Esophagus muscularis mucosa (tissue), 4 donors: Measurements from ENCODE around the gene BTD. TPM values are rescaled to one million over a fixed set of nuclear protein-coding genes. Genes with fewer than 3 reads are reported as not detected.

Experiments
- DNase-seq: peaks from one replicate; pipeline ENCODE4 v3.0.0-alpha.2; 2017; ENCODE audit errors: extremely low spot score
- H3K27ac ChIP-seq, 4 donors: fragments of 200-600 bp; sonication (generic); replicated peaks in 1 of 4; 1 replicate in 3 of 4; 2 replicates in 1 of 4; pipeline ENCODE4 v1.5.1; 2016 to 2019; ENCODE audit warnings: mild to moderate bottlenecking in 1 of 4
- H3K27me3 ChIP-seq, 4 donors: fragments of 200-600 bp; sonication (generic); one replicate each; pipeline versions ENCODE4 v1.5.1 to v1.6.0; 2016 to 2019
- H3K36me3 ChIP-seq, 4 donors: fragments of 200-600 bp; sonication (generic); one replicate each; pipeline ENCODE4 v1.5.1; 2016 to 2019
- H3K4me1 ChIP-seq, 4 donors: fragments of 200-600 bp; sonication (generic); one replicate each; pipeline ENCODE4 v1.5.1; 2016 to 2019
- H3K4me3 ChIP-seq, 4 donors: fragments of 200-600 bp; sonication (generic); 1 replicate in 2 of 4; 2 replicates in 2 of 4; pipeline ENCODE4 v1.5.1; 2016 to 2019; ENCODE audit warnings: mild to moderate bottlenecking in 4 of 4, moderate library complexity in 1 of 4
- H3K9me3 ChIP-seq, 4 donors: fragments of 200-600 bp; sonication (generic); 1 replicate in 3 of 4; 2 replicates in 1 of 4; pipeline ENCODE4 v1.5.1; 2016 to 2019
- EP300 ChIP-seq: sonication (generic); formaldehyde crosslinking; IDR thresholded peaks from one replicate; pipeline ENCODE4 v1.6.1; 2017; ENCODE audit warnings: antibody characterized with exemption
- POLR2A ChIP-seq: fragments of 450-650 bp; IDR thresholded peaks from one replicate; pipeline ENCODE4 v1.6.1; 2017; ENCODE audit warnings: antibody characterized with exemption, moderate library complexity, mild to moderate bottlenecking, low read depth
- POLR2AphosphoS5 ChIP-seq, 2 donors: sonication (generic); formaldehyde crosslinking; IDR thresholded peaks; one replicate each; pipeline ENCODE4 v1.6.1; 2017; ENCODE audit warnings: antibody characterized with exemption in 2 of 2
- WGBS: methylation state at CpG from one replicate; pipeline ENCODE4 v1.1.5; 2018; 5-methylcytosine and 5-hydroxymethylcytosine counted together
- intact Hi-C: fragments of 100-400 bp; cut with DNase I; formaldehyde crosslinking; loops from one replicate; pipeline ENCODE4 v1.15.1; 2023
- small RNA-seq, 3 donors: library from RNA; depleted of rRNA; stranded (forward); fragments of <200 nt; gene quantifications; one replicate each; pipeline ENCODE3, GENCODE V24; 2016
- total RNA-seq, 4 donors: library from RNA; depleted of rRNA; stranded (reverse); fragments of >200 nt; gene quantifications; one replicate each; pipeline versions ENCODE4 v1.1.0 to v1.2.1, GENCODE V29; 2016
- TF ChIP-seq, protein P1 (sequence below), 3 experiments: fragments of 200-600 bp in 2 of 3; fragments of 450-650 bp in 1 of 3; sonication (generic) in 2 of 3; IDR thresholded peaks; one replicate each; pipeline ENCODE4 v1.5.1; 2017 to 2019; ENCODE audit warnings: antibody characterized with exemption in 3 of 3, mild to moderate bottlenecking in 2 of 3, moderate library complexity in 1 of 3

The BTD gene
- total RNA-seq, 4 donors from 2014 or later, result 38.5 to 65.2 (median 41.6) TPM

DNA sequence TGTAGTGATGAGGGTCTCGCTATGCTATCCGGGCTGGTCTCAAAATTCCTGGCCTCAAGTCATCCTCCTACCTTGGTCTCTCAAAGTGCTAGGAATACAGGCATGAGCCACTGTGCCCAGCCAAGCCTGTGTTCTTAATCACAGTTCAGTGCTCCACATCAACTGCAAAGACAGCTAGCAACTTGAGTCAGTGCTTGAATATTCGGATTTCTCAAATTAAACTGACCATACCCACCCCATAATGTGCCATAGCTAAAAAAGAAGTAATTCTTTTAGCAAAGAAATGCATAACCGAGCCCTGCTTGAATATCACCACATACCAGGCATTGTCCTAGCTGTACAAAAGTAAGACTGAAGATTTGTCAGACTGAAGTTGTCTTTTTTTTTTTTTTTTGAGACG lies 89.2 kb downstream of the BTD start:
- Histone ChIP-seq H3K27ac (no peak overlapping the region), H3K4me1 (no peaks in the 10 kb centered on the region), H3K36me3 (peaks cover 4 to 63% (median 33%) of the 10 kb centered on the region in 4 donors), H3K9me3 (no peaks in the 10 kb centered on the region), H3K27me3 (no peaks in the 10 kb centered on the region), H3K4me3 (no peak overlapping the region)
- no peak for DNase-seq
- intact Hi-C loops, result no loop called here
- 100% methylated on average over 5 of the region's 5 CpGs for WGBS
- no peak for TF ChIP-seq EP300
- TF ChIP-seq POLR2AphosphoS5 (IDR thresholded peaks at IDR 0.05), result no peak
- TF ChIP-seq, protein P1, sequence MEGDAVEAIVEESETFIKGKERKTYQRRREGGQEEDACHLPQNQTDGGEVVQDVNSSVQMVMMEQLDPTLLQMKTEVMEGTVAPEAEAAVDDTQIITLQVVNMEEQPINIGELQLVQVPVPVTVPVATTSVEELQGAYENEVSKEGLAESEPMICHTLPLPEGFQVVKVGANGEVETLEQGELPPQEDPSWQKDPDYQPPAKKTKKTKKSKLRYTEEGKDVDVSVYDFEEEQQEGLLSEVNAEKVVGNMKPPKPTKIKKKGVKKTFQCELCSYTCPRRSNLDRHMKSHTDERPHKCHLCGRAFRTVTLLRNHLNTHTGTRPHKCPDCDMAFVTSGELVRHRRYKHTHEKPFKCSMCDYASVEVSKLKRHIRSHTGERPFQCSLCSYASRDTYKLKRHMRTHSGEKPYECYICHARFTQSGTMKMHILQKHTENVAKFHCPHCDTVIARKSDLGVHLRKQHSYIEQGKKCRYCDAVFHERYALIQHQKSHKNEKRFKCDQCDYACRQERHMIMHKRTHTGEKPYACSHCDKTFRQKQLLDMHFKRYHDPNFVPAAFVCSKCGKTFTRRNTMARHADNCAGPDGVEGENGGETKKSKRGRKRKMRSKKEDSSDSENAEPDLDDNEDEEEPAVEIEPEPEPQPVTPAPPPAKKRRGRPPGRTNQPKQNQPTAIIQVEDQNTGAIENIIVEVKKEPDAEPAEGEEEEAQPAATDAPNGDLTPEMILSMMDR (IDR thresholded peaks at IDR 0.05), result no peak
- TF ChIP-seq POLR2A, result no peak

DNA sequence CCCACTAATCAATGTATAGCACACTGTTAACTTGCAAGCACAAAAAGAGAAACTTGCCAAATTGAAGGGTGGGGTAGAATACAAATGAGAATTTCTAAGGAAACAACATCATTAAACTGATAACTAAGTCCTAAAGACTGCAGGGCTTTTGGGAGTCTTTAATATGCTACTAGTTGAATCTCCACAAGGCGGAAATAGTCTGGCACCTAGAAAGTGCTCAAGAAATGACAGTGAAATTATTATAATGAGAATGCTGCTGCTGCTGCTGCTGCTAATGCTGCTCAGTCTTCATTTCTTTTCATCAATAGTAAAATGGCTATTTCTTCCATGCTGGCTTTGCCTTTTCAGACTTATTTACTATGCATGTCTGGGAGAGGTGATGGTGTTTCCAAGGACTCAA lies 91.8 kb downstream of the BTD start:
- Histone ChIP-seq H3K9me3 (no peaks in the 10 kb centered on the region), H3K27me3 (no peaks in the 10 kb centered on the region), H3K4me3 (no peak overlapping the region), H3K4me1 (no peaks in the 10 kb centered on the region), H3K36me3 (peaks cover 0 to 38% (median 22%) of the 10 kb centered on the region in 4 donors), H3K27ac (no peak overlapping the region)
- no peak for TF ChIP-seq POLR2A
- TF ChIP-seq, protein P1 (IDR thresholded peaks at IDR 0.05), result no peak
- no peak for TF ChIP-seq EP300
- no peak for TF ChIP-seq POLR2AphosphoS5 (IDR thresholded peaks at IDR 0.05)
- DNase-seq, result no peak
- 60% methylated on average over 1 of the region's 1 CpG for WGBS
- intact Hi-C loops, result no loop called here

DNA sequence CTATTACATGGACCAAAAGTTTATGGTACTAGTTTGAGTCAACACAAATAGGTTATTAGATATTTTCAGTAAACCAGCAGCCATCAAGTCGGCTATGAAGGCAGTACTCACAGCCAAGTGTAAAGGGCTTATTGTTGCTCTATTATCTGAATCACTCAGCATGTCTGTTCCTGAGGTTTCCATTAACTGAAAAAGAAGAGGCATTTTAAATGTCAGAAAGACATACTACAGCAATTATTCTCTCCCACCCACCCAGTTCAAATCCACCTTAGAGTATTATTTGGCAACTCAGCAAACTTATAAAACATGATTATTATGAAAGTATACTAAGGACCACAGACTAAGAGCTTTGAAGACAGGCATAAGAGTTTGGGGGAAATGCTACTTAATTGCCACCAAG lies 93.1 kb downstream of the BTD start:
- TF ChIP-seq, protein P1 (IDR thresholded peaks at IDR 0.05), result no peak
- TF ChIP-seq POLR2AphosphoS5 (IDR thresholded peaks at IDR 0.05) (no peak), POLR2A (no peak)
- H3K9me3 ChIP-seq, result no peaks in the 10 kb centered on the region
- no peak overlapping the region for H3K27ac ChIP-seq
- H3K4me3 ChIP-seq, result no peak overlapping the region
- peaks cover 0 to 27% (median 13%) of the 10 kb centered on the region in 4 donors for H3K36me3 ChIP-seq
- DNase-seq, result no peak
- 94% methylated on average over 1 of the region's 1 CpG for WGBS
- intact Hi-C loops, result no loop called here
- H3K4me1 ChIP-seq, result no peaks in the 10 kb centered on the region
- H3K27me3 ChIP-seq, result no peaks in the 10 kb centered on the region

Small RNAs within 50 kb of the gene (small RNA-seq; reads per million reads assigned to genes)
- gene MIR3134, result 0 reads per million in 3 donors

Other genes with a start within 250 kb of the BTD start
- gene METTL6, start 174.2 kb upstream of the BTD start, total RNA-seq, result 10 to 100 TPM; 10.9 to 18.7 (median 11.8) TPM
- 10 to 100 TPM; 12.0 to 21.7 (median 15.4) TPM for gene EAF1, start 174.1 kb upstream of the BTD start, total RNA-seq
- gene COLQ, start 80.0 kb upstream of the BTD start, total RNA-seq, result 1 to 10 TPM; 1.2 to 3.1 (median 1.8) TPM
- 10 to 100 TPM; 19.3 to 27.0 (median 22.0) TPM for gene HACL1, start 176 bp upstream of the BTD start, total RNA-seq
- gene ANKRD28, start 196.2 kb downstream of the BTD start, total RNA-seq, result 10 to 100 TPM; 21.2 to 34.8 (median 26.9) TPM